ENCODE measurements around the gene CCDC187. TPM values are rescaled to one million over a fixed set of nuclear protein-coding genes. Genes with fewer than 3 reads are reported as not detected.

Gene CCDC187
- total and polyA plus RNA-seq, 2 of the 4 experiments (the other 2 are of a cell fraction): not detected

DNA sequence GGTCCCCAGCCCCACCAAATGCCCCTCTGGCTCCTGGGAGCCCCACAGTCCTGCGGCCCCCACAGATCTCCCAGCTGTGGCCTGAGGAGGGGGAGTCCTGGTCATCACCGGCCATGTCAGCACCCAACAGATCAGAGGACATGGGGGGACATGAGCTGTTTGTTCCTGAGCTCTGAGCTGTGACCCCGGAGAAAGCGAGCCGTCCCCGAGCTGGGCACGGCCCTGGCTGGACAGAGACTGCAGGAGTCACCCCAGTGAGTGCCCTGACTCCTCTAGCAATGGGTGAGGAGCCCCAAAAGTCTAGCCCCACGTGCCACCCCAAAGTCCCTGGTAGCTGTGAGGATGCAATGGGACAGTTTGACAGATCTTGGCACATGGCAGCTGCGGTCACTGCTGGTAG, 25.7 kb downstream of the CCDC187 start:
- Histone ChIP-seq H3K4me2 (ENCODE audit: low read depth, low read length) (no peak overlapping the region), H3K9ac (ENCODE audit: low read depth, low read length) (no peak overlapping the region), H2AFZ (replicated peaks; ENCODE audit: low read length, poor library complexity) (no peak overlapping the region), H3K4ac (ENCODE audit: low read depth, low read length) (no peak overlapping the region), H3K56ac (ENCODE audit: extremely low read depth, insufficient read depth, low read length) (no peak overlapping the region), H4K20me1 (ENCODE audit: insufficient read depth, low read length) (no peaks in the 10 kb centered on the region; the same call in 1 of the 2 replicates), H2BK20ac (ENCODE audit: low read depth, low read length) (no peak overlapping the region), H3K36me3 (ENCODE audit: control insufficient read depth, insufficient read depth, low read length) (no peaks in the 10 kb centered on the region), H3K27ac (ENCODE audit: insufficient read depth, low read length) (no peak overlapping the region), H4K91ac (ENCODE audit: insufficient read depth, low read depth, low read length) (no peak overlapping the region), H3K27me3 (ENCODE audit: control insufficient read depth, insufficient read depth, low read length) (peaks cover 56% of the 10 kb centered on the region), H3K18ac (ENCODE audit: low read depth, low read length) (no peak overlapping the region), H2BK15ac (ENCODE audit: low read depth, low read length) (no peak overlapping the region), H3K9me3 (ENCODE audit: control insufficient read depth, insufficient read depth, low read length) (peaks cover 4% of the 10 kb centered on the region), H2BK5ac (ENCODE audit: low read depth, low read length, poor library complexity, severe bottlenecking) (no peak overlapping the region), H3K23ac (ENCODE audit: low read depth, low read length) (no peak overlapping the region), H2AK5ac (ENCODE audit: low read depth, low read length) (no peak overlapping the region), H4K8ac (ENCODE audit: low read depth in 2 of 2, low read length in 2 of 2) (no peak overlapping the region), H3K14ac (replicated peaks; ENCODE audit: low read depth, low read length) (no peak overlapping the region), H3K79me1 (ENCODE audit: low read depth in 1 of 2, low read length in 2 of 2) (no peaks in the 10 kb centered on the region), H2BK120ac (ENCODE audit: low read depth, low read length) (no peak overlapping the region), H2AK9ac (replicated peaks; ENCODE audit: low read depth, low read length, poor library complexity) (no peak overlapping the region), H3K9me1 (ENCODE audit: insufficient read depth, low read length) (no peaks in the 10 kb centered on the region), H3K4me1 (ENCODE audit: control insufficient read depth, insufficient read depth, low read length) (no peaks in the 10 kb centered on the region), H4K5ac (ENCODE audit: low read depth, low read length) (no peak overlapping the region), H3K4me3 (ENCODE audit: insufficient read depth, low read depth, low read length) (no peak overlapping the region)
- no TSS peak for BruUV-seq (replicated peaks)
- intact Hi-C loops (cut with micrococcal nuclease) (no loop called here), in situ Hi-C loops (cut with MboI; ENCODE audit: low sequenced_read_pairs) (loop anchor here (10.0 kb wide), 1 partner anchor 113 kb away; no protein-coding TSS in a partner anchor), dilution Hi-C loops (cut with HindIII; ENCODE audit: low sequenced_read_pairs, unreplicated experiment) (no loop called here)
- CTCF ChIA-PET: interaction anchor here (1.2 kb wide), 1 partner anchor 9 kb away, joined by 3 read pairs; no protein-coding TSS in a partner anchor
- WGBS, 2 experiments (ENCODE audit: extremely low coverage in 2 of 2, insufficient read length in 1 of 2): 76% methylated on average over 7 of the region's 9 CpGs; no CpG with 5 or more reads in 1 of the 2 experiments
- TF ChIP-seq RCOR1 (IDR thresholded peaks at IDR 0.05; ENCODE audit: insufficient replicate concordance, low read length) (no peak), FOS (IDR thresholded peaks at IDR 0.05; ENCODE audit: low read depth, low read length) (no peak), MXI1 (IDR thresholded peaks at IDR 0.05; ENCODE audit: borderline replicate concordance, low read depth, low read length) (no peak), MAFK (IDR thresholded peaks at IDR 0.05; ENCODE audit: low read depth, low read length) (no peak), POLR2A (IDR thresholded peaks at IDR 0.05; ENCODE audit: low read depth, low read length) (no peak), MAZ (IDR thresholded peaks at IDR 0.05; ENCODE audit: borderline replicate concordance, low read depth, low read length) (no peak), USF2 (IDR thresholded peaks at IDR 0.05; ENCODE audit: low read depth, low read length) (no peak)
- TF ChIP-seq, protein P1, sequence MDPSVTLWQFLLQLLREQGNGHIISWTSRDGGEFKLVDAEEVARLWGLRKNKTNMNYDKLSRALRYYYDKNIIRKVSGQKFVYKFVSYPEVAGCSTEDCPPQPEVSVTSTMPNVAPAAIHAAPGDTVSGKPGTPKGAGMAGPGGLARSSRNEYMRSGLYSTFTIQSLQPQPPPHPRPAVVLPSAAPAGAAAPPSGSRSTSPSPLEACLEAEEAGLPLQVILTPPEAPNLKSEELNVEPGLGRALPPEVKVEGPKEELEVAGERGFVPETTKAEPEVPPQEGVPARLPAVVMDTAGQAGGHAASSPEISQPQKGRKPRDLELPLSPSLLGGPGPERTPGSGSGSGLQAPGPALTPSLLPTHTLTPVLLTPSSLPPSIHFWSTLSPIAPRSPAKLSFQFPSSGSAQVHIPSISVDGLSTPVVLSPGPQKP (IDR thresholded peaks at IDR 0.05; ENCODE audit: borderline replicate concordance, low read depth, low read length): no peak
- POLR2A ChIA-PET (ENCODE audit: unreplicated experiment): no interaction called here
- ATAC-seq (ENCODE audit: low read depth): no peak
- DNase-seq: no peak
